Endometrial microvascular endothelial cells (primary cell): ENCODE results near the gene SFTPD. TPM values are rescaled to one million over a fixed set of nuclear protein-coding genes. Genes with fewer than 3 reads are reported as not detected.

Source experiments
- in situ Hi-C: cut with HindIII; loops from 2 replicates; pipeline ENCODE4 v1.10.0; 2017; ENCODE audit warnings: low sequenced_read_pairs, low pct_unique_long_range_greater_than_20kb; ENCODE audit errors: inconsistent ontology term
- total RNA-seq: library from RNA; depleted of rRNA; stranded (reverse); fragments of >200 nt; gene quantifications from one replicate; pipeline ENCODE4 v1.2.3, GENCODE V29; 2015; ENCODE audit errors: inconsistent ontology term

Gene SFTPD
- total RNA-seq, 1 donor from 2014 or later, result not detected

DNA sequence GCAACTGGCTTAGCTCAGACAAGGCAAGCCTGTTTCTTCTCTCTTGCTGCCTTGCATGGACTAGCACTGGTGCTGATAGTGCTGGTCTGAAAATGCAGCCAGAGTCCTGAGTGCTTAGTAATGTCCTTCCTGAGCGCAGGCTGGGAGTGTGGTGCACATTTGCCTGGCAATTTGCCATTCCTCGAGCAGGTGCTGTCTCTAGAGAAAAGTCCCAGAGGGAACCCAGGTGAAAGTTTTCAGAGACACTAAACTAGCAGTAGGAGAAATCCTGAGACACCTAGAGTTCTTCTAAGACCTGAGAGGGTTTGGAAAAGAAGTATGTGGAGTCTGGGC is 1.9 kb downstream of the SFTPD start:
- in situ Hi-C loops, result no loop called here

DNA sequence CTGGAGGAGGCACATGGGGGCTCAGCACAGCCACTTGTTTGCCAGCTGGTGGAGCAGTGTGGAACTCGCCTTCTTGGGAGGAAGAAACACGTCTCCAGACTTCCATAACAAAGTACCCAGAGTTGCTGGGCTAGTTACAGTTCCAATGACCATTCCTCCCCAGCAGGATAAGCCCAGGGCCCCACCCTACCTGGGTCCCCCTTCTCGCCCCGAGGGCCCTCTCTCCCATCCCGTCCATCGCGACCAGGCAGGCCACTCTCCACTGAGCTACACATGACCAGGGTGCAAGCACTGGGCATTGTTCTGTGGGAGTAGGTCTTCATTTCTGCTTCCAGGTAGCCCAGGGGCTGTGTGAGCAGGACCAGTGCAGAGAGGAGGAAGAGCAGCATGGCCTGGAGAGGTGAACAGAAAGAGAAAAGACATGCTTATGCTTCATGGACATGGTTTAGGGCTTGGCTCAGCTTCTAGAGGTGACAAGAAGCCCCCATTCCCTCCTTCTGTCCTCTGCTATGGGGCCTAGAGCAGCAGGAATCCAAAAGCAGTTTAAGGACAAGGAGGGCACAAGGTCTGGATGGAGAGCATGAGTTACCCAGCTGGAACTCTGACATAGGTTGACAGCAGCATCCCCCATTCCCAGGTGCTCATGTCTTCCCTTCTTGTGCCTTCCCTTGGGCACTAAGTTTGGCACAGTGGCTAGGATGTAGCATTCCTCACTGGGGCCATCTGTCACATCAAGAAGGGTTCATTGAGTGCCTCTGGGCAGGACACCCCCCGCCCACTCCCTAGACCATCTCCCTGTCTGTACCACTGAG is 2.4 kb downstream of the SFTPD start:
- in situ Hi-C loops, result no loop called here

DNA sequence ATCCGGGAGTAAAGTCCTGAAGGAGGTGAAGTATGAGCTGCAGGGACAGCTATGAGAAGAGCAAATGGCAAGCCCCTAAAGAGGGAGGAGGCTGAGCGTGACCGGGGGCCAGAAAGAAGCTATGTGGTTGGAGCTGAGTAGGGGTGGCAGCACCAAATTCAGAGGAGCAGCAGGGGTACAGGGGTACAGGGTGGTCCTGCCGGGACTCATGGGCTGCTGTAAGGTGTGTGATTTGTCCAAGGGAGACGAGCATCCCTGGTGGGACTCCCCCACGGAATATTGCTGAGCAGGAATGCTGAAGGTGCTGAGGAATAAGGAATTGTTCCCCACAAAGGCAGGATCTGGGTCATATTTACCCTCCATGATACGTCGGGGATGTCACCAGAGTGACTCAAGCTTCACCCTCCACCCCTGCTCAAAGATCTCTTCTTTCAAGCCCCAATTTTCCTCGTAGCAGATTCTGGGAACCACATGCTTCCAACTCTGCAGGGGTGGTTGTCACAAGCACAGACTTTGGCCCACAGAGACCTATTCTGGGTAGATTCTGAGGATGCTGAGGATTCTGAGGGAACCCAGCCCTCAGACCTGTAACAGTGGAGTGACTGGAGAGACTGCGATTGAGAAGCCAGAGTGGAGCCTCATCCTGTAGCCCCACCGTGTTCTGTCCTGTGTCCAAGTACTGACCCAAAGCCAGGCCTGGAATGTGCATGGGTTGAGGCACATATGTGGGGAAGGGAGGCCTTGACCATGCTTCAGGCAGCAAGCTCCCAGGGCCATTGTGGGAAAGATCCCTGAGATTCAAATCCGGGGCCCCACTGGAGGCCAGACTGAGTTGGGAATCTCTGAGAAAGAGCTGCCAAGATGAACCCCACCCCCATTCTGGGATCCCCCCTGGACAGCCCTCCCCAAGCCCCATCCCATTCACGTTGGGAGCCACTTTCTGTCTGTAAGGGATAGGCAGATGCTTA is 4.2 kb downstream of the SFTPD start:
- in situ Hi-C loops, result no loop called here

DNA sequence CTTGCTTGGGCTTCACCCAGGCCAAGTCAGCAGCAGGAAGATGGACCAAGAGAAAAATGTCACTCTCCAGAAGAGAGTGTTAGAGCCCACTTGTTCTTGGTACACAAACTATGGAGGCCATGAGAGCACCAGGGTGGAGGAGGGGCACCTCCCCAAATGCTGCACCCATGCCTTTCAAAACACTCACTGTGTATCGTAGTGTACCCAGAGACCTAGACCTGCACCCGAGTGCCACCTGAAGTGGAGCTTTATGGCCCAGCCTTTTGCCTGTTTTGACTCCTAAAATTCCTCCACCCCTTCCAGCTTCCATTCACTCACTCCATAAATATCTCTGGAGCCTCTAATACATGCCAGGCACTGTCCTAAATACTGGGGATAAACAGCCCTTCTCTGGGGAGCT is 5.0 kb downstream of the SFTPD start:
- in situ Hi-C loops, result no loop called here

DNA sequence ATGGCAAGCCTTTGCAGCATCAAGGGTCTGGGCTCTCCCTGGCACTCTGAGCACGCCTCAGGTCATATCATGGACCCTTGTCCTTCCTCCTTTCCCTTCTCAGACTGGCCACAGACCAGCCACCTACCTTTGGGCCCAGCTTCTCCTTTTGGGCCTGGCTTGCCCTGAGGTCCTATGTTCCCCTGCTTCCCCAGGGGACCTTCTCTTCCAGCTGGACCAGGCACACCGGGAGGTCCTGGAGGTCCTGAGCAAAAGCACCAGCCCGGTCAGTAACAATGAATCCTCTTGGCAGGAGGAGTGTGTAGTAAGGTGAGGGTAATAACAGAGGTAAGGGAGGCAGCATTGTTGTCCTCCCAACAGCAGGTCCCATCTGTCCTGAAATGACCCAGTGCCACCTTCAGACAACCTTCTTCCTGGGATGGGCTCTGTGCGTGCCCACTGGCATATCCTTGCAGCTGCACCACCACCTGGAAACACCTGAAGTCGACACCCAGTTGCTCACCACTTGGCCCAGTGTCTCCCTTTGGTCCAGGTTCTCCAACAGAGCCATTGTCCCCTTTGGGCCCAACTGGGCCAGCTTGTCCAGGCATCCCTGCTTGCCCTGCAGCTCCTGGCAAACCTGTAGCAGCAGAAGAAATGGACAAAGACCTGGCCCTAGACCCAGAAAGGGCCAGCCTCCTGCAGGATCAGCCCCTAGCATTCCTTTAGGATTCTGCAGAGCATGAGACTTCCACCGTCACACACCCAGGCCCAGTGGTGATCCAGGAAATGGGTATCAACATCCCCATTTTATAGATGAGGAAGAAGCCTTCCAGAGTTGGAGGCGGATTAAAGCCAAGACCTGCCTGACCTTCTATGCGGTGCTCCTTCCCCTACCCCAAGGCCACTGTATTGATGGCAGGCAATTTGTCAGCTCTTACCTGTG is 6.4 kb downstream of the SFTPD start:
- in situ Hi-C loops, result no loop called here

DNA sequence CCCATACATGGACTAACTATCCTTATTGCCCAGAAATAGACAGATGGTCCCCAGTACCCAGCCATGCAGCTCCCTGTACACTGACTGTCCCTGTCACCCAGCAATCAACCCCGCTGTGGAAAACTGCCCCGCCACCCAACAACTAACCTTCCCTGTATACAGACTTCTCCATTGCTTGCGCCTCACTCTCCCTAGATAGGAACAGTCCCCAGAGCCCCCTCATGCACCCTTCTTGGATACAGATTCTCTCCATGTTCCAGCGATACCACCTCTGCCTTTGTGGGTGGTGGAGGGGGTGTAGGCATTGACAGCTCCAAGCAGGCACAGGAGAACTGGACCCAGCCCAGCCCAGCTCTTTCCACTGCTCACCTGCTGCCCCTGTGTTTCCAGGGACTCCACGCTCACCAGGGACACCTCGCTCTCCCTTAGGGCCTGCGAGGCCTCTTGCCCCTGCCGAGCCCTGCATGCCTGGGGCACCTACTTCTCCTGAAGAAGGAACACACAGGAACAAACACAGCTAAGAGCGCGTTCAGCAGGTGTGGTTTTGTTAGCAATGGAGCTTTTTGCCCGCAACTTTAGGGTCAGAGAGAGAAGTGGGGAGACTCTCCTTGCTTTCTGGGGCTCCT is 7.2 kb downstream of the SFTPD start:
- in situ Hi-C loops, result no loop called here

DNA sequence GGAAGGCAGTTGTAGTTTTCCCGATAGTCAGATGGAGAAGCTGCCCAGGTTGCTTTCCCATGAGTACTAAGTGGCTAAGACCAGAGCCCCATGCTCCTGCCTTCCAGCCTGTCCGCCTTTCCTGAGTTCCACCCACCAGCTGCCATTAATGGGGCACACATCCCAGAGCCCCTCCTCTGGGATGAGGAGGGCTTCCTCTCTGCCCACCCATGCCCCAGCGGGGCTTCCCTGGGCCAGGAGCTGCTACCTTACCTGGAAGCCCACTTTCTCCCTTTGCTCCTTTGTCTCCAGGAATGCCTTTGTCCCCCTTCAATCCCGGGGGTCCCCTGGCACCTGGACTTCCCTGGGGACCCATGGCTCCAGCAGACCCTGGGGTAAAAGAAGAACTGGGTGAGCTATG is 7.8 kb downstream of the SFTPD start:
- in situ Hi-C loops, result no loop called here

DNA sequence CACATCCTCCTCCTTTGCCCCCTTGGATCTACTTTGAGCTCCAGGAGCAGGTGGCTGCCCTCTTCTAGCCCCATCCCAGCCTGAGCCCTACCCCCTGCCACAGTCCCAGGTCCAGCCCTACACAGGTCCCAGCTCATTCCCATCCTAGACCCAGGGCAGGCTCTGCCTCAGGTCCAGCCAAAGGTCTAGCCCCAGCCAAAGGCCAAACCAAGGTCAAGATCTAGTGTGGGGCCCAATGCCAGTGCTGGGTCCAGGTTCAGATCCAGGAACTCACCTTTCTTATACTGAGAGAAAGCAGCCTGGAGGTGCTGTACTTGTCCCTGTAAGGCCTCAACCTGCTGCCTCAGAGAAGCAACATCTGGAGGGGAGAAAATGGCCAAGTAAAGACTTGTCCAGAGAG is 8.5 kb downstream of the SFTPD start:
- in situ Hi-C loops, result no loop called here

DNA sequence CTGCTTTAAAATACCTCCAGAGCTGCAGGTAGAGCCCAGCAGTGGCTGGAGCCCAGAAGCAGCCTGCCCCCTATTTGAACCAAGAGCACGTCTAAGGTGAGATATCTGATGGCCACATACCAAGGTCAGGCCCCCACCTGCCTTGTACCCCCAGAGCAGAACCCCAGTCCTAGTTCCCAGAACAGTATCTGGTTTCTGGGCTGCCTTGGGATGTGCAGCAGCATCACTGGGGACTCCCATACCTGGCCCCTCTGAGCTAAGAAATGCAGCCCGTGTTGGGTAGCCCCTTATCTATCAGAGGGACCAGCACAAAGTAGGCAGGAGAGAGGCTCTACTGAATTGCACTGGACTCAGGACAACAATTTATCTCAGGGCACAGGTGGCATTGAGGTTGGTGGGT is 8.9 kb downstream of the SFTPD start:
- in situ Hi-C loops, result no loop called here

DNA sequence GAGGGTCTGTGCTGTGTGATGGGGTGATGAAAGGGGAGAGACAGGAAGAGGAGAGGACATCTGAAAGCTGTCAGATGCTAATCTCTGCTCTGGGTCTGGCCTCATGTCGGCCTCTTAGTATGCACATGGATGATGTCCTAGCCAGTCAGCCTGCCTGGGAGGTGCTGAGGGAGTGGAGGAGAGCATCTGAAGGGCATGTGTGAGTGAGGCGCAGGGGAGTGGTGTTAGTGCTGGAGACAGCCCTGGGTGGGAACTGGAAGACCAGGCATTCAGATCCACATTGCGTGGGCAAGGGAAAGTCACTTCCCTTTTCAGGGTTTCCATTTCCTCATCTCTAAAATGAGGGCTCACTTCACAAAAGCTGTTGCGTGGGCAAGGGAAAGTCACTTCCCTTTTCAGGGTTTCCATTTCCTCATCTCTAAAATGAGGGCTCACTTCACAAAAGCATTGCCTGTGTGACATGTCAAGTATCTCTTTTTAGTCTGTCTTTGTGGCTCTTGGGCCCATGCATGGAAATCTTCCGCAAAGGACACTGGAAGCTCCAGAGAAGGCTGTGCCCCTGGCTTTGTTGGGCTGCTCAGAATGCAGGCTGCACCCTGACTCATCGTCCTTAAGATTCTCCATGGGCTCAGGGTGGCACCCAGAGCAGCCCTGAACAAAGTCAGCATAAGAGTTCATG is 10.0 kb downstream of the SFTPD start:
- in situ Hi-C loops, result no loop called here

DNA sequence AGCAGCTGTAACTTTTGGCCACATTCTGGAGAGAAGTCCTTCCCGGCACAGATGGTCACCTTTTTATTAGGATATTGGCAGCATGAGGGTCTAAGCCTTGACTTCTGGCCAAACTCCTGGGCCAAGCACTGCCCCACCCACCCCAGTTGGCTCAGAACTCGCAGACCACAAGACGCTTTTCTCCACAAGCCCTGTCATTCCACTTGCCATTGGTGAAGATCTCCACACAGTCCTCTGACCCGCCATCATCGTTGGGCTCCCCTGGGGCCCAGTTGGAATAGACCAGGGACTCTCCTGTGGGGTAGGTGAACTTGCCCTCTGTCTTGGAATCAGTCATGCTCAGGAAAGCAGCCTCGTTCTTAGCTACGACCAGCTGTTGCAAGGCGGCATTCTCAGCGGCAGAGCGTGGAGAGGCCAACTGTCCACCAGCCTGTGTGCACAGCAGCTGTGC is 11.2 kb downstream of the SFTPD start:
- in situ Hi-C loops, result no loop called here

DNA sequence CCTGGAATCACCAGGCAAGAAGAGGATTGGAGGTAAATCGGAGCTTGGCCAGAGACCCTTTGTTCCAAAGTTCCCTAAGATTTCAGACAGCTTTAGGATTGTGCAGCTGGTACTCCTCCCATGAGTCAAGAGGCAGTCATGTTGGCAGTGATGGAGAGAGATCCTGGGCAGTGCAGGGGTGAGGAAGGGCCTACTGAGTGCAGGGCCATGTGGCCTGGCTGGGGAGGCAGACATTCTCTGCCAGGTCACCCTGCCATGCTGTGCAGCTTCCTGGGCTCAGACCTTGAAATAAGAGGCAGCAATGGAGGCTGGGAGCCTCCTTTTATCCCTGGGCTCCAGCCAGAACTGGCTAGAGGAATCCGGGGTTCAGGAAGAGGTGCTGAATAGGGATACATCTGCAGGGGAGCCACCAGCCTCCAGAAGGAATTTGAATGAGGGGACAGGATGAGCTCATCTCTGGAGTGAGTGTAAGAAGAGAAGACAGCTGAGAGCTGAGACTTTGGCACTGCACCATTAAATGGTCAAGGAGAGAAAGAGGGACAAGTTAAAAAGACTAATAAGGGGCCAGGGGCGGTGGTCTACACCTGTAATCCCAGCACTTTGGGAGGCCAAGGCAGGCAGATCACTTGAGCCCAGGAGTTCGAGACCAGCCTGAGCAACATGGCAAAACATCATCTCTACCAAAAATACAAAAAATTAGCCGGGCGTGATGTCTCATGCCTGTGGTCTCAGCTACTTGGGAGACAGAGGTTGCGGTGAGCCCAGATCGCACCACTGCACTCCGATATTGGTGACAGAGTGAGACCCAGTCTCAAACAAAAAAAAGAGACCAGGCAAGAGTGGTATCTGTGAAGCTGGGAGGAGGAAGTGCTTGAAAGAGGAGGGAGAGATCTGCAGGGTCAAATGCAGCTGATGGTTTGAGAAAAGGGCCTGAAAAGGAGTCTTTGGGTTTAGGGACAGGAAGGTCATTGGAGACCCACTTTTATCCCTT is 12.0 kb downstream of the SFTPD start:
- in situ Hi-C loops, result no loop called here

DNA sequence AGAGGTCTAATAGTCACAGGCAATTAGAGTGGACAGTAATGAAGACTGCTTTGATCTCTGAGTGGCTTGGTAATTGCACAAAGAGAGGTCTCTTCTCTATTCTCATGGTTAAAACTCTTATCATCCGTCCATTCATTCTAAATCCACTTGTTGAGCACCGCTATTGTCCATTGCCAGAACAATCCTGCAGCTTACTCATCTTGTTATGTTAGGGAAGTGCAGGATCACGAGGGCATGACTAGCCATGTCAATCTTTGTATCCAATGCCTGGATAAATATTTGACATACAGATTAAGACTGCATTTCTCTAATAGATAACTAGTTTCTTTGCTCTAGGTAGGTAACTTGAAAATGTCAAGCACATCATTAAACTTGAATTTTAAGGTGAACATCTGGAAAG is 14.9 kb downstream of the SFTPD start:
- in situ Hi-C loops, result no loop called here

DNA sequence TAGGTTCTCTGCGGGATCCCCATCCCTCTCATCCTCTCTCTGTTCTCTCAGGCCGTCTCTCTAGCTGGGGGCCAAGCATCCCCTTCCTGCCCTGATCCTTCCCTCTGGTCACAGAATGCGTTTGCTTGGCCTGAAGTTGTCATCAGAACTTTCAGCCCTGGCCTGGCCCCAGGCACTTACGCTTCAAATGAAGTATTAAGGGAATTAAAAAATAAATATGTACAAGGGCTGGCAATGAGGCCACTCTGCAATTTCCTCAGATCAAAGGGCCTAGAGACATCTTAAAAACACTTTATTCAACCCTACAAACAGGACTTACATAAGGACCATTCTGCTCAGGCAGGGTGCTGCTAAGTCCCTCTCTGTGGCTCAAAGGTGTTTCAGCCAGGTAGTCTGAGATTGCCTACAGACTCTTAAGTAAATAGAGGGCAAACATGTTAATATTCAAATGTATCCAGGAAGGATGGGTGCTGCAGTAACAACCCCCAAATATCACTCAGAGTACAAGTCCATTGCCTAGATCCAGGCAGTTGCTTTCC is 16.0 kb downstream of the SFTPD start:
- in situ Hi-C loops, result no loop called here

DNA sequence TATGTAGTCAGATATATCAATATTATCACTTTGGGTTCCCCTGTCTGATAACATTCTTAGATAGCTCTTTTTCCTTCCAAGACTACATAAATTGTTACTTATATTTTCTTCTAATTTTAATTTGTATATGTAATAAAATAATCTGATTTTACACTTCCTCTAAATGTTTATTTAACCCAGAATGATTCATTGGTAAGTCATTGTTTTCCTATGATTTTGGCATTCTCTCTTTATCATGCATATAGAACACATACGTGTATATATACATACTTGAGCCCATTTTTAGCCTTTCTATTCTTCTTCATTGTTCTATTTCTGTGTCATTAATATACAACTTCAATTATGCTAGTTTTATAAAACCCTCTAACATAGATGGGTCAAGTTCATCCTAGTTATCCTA is 16.6 kb downstream of the SFTPD start:
- in situ Hi-C loops, result no loop called here

DNA sequence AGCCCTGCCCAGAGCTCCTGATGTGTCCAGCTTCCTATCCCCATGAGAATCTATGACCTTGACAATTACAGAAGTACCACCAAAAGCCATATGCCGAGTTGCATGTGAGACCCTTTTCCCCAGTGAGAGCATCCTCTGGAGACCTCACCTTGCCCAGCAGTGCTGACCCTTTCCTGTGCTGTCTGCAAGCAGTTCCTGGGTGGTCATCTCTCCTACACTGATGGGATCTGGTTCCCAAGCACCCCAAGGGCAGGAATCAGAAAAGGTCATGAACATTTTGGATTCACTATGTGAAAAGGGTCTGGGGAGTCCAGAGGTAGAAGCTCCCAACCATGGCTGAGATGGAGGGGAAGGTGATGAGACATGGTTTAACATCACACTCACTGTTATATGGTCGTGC is 18.2 kb downstream of the SFTPD start:
- in situ Hi-C loops, result no loop called here

DNA sequence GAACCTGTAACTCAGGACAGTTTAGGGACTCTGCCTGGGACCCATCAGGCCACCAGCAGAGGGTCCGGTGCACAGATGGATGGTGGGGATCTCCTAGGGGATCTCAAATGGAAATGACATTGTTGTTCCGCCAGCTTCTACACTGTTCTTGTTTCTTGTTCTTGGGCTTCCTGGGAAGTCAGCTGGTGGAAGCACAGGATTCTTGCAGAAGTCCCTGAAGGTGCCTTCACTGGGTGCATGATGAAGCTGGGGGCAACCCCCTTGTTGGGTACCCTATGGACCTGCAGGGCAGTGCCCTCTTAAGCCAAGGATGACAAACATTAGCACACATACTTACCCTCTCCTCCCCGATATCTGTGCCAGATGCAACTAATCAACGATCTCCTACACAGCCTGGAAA is 18.6 kb downstream of the SFTPD start:
- in situ Hi-C loops, result no loop called here
